ENCODE measurements around the gene FOCAD. TPM values are rescaled to one million over a fixed set of nuclear protein-coding genes. Genes with fewer than 3 reads are reported as not detected.

FOCAD gene
- total RNA-seq, 1 donor from 2014 or later, result 104 TPM

GRCh38 chr9:20746967-20747366 is 62.9 kb downstream of the FOCAD start:
- Mint-ChIP-seq H3K36me3 (ENCODE audit: unreplicated experiment) (no peaks in the 10 kb centered on the region), H3K27me3 (ENCODE audit: unreplicated experiment) (no peaks in the 10 kb centered on the region), H3K4me3 (ENCODE audit: unreplicated experiment) (no peak overlapping the region), H3K4me1 (ENCODE audit: low read depth, unreplicated experiment) (peaks cover 15% of the 10 kb centered on the region), H3K9me3 (ENCODE audit: unreplicated experiment) (peaks cover 2% of the 10 kb centered on the region), H3K27ac (ENCODE audit: unreplicated experiment) (no peak overlapping the region)
- no peak for TF ChIP-seq CTCF (IDR thresholded peaks at IDR 0.05; ENCODE audit: partially characterized antibody, unreplicated experiment)
- no peak for DNase-seq

GRCh38 chr9:20749496-20750198 is 65.6 kb downstream of the FOCAD start:
- no peaks in the 10 kb centered on the region for H3K36me3 Mint-ChIP-seq (ENCODE audit: unreplicated experiment)
- H3K4me3 Mint-ChIP-seq (ENCODE audit: unreplicated experiment), result no peak overlapping the region
- H3K9me3 Mint-ChIP-seq (ENCODE audit: unreplicated experiment), result no peaks in the 10 kb centered on the region
- no peaks in the 10 kb centered on the region for H3K27me3 Mint-ChIP-seq (ENCODE audit: unreplicated experiment)
- DNase-seq, result no peak
- TF ChIP-seq CTCF (IDR thresholded peaks at IDR 0.05; ENCODE audit: partially characterized antibody, unreplicated experiment), result no peak
- peaks cover 17% of the 10 kb centered on the region for H3K4me1 Mint-ChIP-seq (ENCODE audit: low read depth, unreplicated experiment)
- H3K27ac Mint-ChIP-seq (ENCODE audit: unreplicated experiment), result no peak overlapping the region

GRCh38 chr9:20753761-20754160 is 69.7 kb downstream of the FOCAD start:
- peaks cover 3% of the 10 kb centered on the region for H3K27me3 Mint-ChIP-seq (ENCODE audit: unreplicated experiment)
- no peak for DNase-seq
- no peak overlapping the region for H3K4me3 Mint-ChIP-seq (ENCODE audit: unreplicated experiment)
- no peaks in the 10 kb centered on the region for H3K9me3 Mint-ChIP-seq (ENCODE audit: unreplicated experiment)
- TF ChIP-seq CTCF (IDR thresholded peaks at IDR 0.05; ENCODE audit: partially characterized antibody, unreplicated experiment), result no peak
- H3K27ac Mint-ChIP-seq (ENCODE audit: unreplicated experiment), result no peak overlapping the region
- H3K4me1 Mint-ChIP-seq (ENCODE audit: low read depth, unreplicated experiment), result peaks cover 8% of the 10 kb centered on the region
- peaks cover 8% of the 10 kb centered on the region for H3K36me3 Mint-ChIP-seq (ENCODE audit: unreplicated experiment)

GRCh38 chr9:20754556-20754955 is 70.5 kb downstream of the FOCAD start:
- DNase-seq, result no peak
- H3K27ac Mint-ChIP-seq (ENCODE audit: unreplicated experiment), result no peak overlapping the region
- TF ChIP-seq CTCF (IDR thresholded peaks at IDR 0.05; ENCODE audit: partially characterized antibody, unreplicated experiment), result no peak
- peaks cover 3% of the 10 kb centered on the region for H3K27me3 Mint-ChIP-seq (ENCODE audit: unreplicated experiment)
- H3K9me3 Mint-ChIP-seq (ENCODE audit: unreplicated experiment), result no peaks in the 10 kb centered on the region
- no peak overlapping the region for H3K4me3 Mint-ChIP-seq (ENCODE audit: unreplicated experiment)
- peaks cover 2% of the 10 kb centered on the region for H3K4me1 Mint-ChIP-seq (ENCODE audit: low read depth, unreplicated experiment)
- peaks cover 8% of the 10 kb centered on the region for H3K36me3 Mint-ChIP-seq (ENCODE audit: unreplicated experiment)

GRCh38 chr9:20760246-20760891 is 76.3 kb downstream of the FOCAD start:
- TF ChIP-seq CTCF (IDR thresholded peaks at IDR 0.05; ENCODE audit: partially characterized antibody, unreplicated experiment), result no peak
- Mint-ChIP-seq H3K27me3 (ENCODE audit: unreplicated experiment) (peaks cover 3% of the 10 kb centered on the region), H3K9me3 (ENCODE audit: unreplicated experiment) (no peaks in the 10 kb centered on the region), H3K4me3 (ENCODE audit: unreplicated experiment) (no peak overlapping the region), H3K27ac (ENCODE audit: unreplicated experiment) (no peak overlapping the region), H3K36me3 (ENCODE audit: unreplicated experiment) (peaks cover 8% of the 10 kb centered on the region), H3K4me1 (ENCODE audit: low read depth, unreplicated experiment) (peaks cover 1% of the 10 kb centered on the region)
- no peak for DNase-seq
